NK-92 (cell line): ENCODE measurements around the gene EFEMP2.

ENCODE experiments used
- DNase-seq: peaks from one replicate; lab custom pipeline; 2025; ENCODE audit not compliant: unreplicated experiment; lab: John Stamatoyannopoulos, UW

The EFEMP2 gene

GRCh38 chr11:65885231-65885630 lies 12.6 kb upstream of the EFEMP2 start:
- no peak for DNase-seq

- no peak for DNase-seq
Measured at GRCh38 chr11:65884716-65885092, 12.1 kb upstream of the EFEMP2 start.

- DNase-seq: no peak
Measured at GRCh38 chr11:65883786-65884715, 11.5 kb upstream of the EFEMP2 start.

GRCh38 chr11:65883058-65883761 lies 10.6 kb upstream of the EFEMP2 start:
- no peak for DNase-seq

GRCh38 chr11:65882120-65883057 lies 9.8 kb upstream of the EFEMP2 start:
- no peak for DNase-seq

- no peak for DNase-seq
Measured at GRCh38 chr11:65880844-65881421, 8.3 kb upstream of the EFEMP2 start.

GRCh38 chr11:65880027-65880426 lies 7.4 kb upstream of the EFEMP2 start:
- DNase-seq: no peak

GRCh38 chr11:65879617-65880016 lies 7.0 kb upstream of the EFEMP2 start, which contains the start of gene CTSW:
Gene CTSW (plus strand): TSS chr11:65879837. CDS start chr11:65879855, 18 bp downstream.
- DNase-seq: no peak

GRCh38 chr11:65873318-65874156 lies 937 bp upstream of the EFEMP2 start:
- peak; percentile 63 for DNase-seq

- no peak for DNase-seq
Measured at GRCh38 chr11:65871811-65872548, 620 bp downstream of the EFEMP2 start.

- DNase-seq: no peak
Measured at GRCh38 chr11:65870706-65871681, 1.6 kb downstream of the EFEMP2 start.

GRCh38 chr11:65870307-65870658 lies 2.3 kb downstream of the EFEMP2 start:
- no peak for DNase-seq

- no peak for DNase-seq
Measured at GRCh38 chr11:65869643-65870306, 2.8 kb downstream of the EFEMP2 start.

- no peak for DNase-seq
Measured at GRCh38 chr11:65868907-65869306, 3.7 kb downstream of the EFEMP2 start.

GRCh38 chr11:65868076-65868667 lies 4.4 kb downstream of the EFEMP2 start:
- no peak for DNase-seq

GRCh38 chr11:65867284-65868071 lies 5.1 kb downstream of the EFEMP2 start:
- no peak for DNase-seq
